Osteocyte (in vitro differentiated cells): ENCODE data around the gene CSDE1. TPM values are rescaled to one million over a fixed set of nuclear protein-coding genes. Genes with fewer than 3 reads are reported as not detected.

Experiments
- DNase-seq: peaks from one replicate; pipeline ENCODE4 v3.0.0; 2021; ENCODE audit warnings: mixed read lengths; ENCODE audit not compliant: unreplicated experiment; ENCODE audit errors: extremely low spot score
- H3K27ac Mint-ChIP-seq: one replicate; pipeline ENCODE4 v1.8.0; 2021; ENCODE audit warnings: mild to moderate bottlenecking, mixed read lengths; ENCODE audit not compliant: unreplicated experiment
- H3K27me3 Mint-ChIP-seq: one replicate; pipeline ENCODE4 v1.8.0; 2021; ENCODE audit warnings: mixed read lengths; ENCODE audit not compliant: unreplicated experiment
- H3K36me3 Mint-ChIP-seq: one replicate; pipeline ENCODE4 v1.8.0; 2021; ENCODE audit warnings: mixed read lengths; ENCODE audit not compliant: unreplicated experiment
- H3K4me1 Mint-ChIP-seq: one replicate; pipeline ENCODE4 v1.8.0; 2021; ENCODE audit warnings: mixed read lengths; ENCODE audit not compliant: unreplicated experiment
- H3K4me3 Mint-ChIP-seq: one replicate; pipeline ENCODE4 v1.8.0; 2021; ENCODE audit warnings: mild to moderate bottlenecking, moderate library complexity, mixed read lengths; ENCODE audit not compliant: unreplicated experiment
- H3K9me3 Mint-ChIP-seq: one replicate; pipeline ENCODE4 v1.8.0; 2021; ENCODE audit warnings: mixed read lengths; ENCODE audit not compliant: unreplicated experiment
- total RNA-seq: library from RNA; stranded (reverse); gene quantifications from 2 replicates; pipeline ENCODE4 v1.2.1, GENCODE V29; 2021
- TF ChIP-seq, protein P1 (sequence below): fragments of 200-600 bp; sonication (generic); IDR thresholded peaks from 2 replicates; pipeline ENCODE4 v1.5.0; 2021; ENCODE audit warnings: antibody characterized with exemption, mild to moderate bottlenecking, moderate library complexity

CSDE1 gene
- total RNA-seq, 1 donor from 2014 or later: 499 TPM

- no peak for DNase-seq
- Mint-ChIP-seq H3K36me3 (no peaks in the 10 kb centered on the region), H3K27ac (no peak overlapping the region), H3K9me3 (no peaks in the 10 kb centered on the region), H3K27me3 (peaks cover 56% of the 10 kb centered on the region), H3K4me1 (no peaks in the 10 kb centered on the region), H3K4me3 (no peak overlapping the region)
- TF ChIP-seq, protein P1, sequence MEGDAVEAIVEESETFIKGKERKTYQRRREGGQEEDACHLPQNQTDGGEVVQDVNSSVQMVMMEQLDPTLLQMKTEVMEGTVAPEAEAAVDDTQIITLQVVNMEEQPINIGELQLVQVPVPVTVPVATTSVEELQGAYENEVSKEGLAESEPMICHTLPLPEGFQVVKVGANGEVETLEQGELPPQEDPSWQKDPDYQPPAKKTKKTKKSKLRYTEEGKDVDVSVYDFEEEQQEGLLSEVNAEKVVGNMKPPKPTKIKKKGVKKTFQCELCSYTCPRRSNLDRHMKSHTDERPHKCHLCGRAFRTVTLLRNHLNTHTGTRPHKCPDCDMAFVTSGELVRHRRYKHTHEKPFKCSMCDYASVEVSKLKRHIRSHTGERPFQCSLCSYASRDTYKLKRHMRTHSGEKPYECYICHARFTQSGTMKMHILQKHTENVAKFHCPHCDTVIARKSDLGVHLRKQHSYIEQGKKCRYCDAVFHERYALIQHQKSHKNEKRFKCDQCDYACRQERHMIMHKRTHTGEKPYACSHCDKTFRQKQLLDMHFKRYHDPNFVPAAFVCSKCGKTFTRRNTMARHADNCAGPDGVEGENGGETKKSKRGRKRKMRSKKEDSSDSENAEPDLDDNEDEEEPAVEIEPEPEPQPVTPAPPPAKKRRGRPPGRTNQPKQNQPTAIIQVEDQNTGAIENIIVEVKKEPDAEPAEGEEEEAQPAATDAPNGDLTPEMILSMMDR: no peak
These were observed 71.9 kb downstream of the CSDE1 start for GRCh38 chr1:114685851-114686250.

GRCh38 chr1:114677691-114678090 is 80.1 kb downstream of the CSDE1 start:
- no peak overlapping the region for H3K4me3 Mint-ChIP-seq
- peaks cover 66% of the 10 kb centered on the region for H3K27me3 Mint-ChIP-seq

DNA sequence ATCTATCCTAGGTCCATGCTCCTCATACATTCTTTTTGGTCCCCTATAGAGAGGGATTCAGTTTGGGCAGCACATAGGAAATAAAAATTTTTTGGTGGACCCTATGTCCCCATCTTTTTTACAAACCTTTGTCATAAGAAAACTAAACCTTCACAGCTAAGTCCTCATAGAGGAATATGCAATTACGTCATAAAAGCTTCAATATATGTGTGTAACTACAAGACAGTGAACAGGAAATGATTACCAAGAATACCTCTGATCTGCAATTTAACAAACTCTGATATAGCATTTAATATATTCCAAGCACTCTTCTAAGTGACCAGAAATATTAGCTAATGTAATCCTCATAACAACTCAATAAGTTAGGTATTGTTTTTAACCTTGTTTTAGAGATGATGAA is 81.7 kb downstream of the CSDE1 start:
- no peaks in the 10 kb centered on the region for H3K4me1 Mint-ChIP-seq
- H3K9me3 Mint-ChIP-seq: no peaks in the 10 kb centered on the region
- DNase-seq: no peak
- TF ChIP-seq, protein P1: no peak
- H3K36me3 Mint-ChIP-seq: no peaks in the 10 kb centered on the region
- H3K27ac Mint-ChIP-seq: no peak overlapping the region
- no peak overlapping the region for H3K4me3 Mint-ChIP-seq
- H3K27me3 Mint-ChIP-seq: peaks cover 62% of the 10 kb centered on the region

More at GRCh38 chr1:114677691-114678090, 80.1 kb downstream of the CSDE1 start:
- TF ChIP-seq, protein P1: no peak
- H3K9me3 Mint-ChIP-seq: no peaks in the 10 kb centered on the region
- H3K4me1 Mint-ChIP-seq: no peaks in the 10 kb centered on the region
- H3K36me3 Mint-ChIP-seq: no peaks in the 10 kb centered on the region
- DNase-seq: no peak
- no peak overlapping the region for H3K27ac Mint-ChIP-seq

- Mint-ChIP-seq H3K27ac (no peak overlapping the region), H3K4me1 (peaks cover 12% of the 10 kb centered on the region), H3K36me3 (no peaks in the 10 kb centered on the region), H3K27me3 (peaks cover 58% of the 10 kb centered on the region), H3K4me3 (no peak overlapping the region), H3K9me3 (no peaks in the 10 kb centered on the region)
- no peak for DNase-seq
- TF ChIP-seq, protein P1: no peak
These were observed 85.9 kb downstream of the CSDE1 start for GRCh38 chr1:114671939-114672275.

- H3K4me3 Mint-ChIP-seq: no peak overlapping the region
- H3K27me3 Mint-ChIP-seq: peaks cover 58% of the 10 kb centered on the region
- no peak overlapping the region for H3K27ac Mint-ChIP-seq
- no peak for DNase-seq
- H3K36me3 Mint-ChIP-seq: no peaks in the 10 kb centered on the region
- peaks cover 12% of the 10 kb centered on the region for H3K4me1 Mint-ChIP-seq
- H3K9me3 Mint-ChIP-seq: no peaks in the 10 kb centered on the region
- TF ChIP-seq, protein P1: peak; percentile 67
These were observed 86.5 kb downstream of the CSDE1 start for GRCh38 chr1:114671011-114671938.
